GM12892 (cell line): ENCODE data around the gene OCA2.

Experiments
- POLR2A ChIP-seq: IDR thresholded peaks from 2 replicates; pipeline ENCODE4 v1.6.1; 2011; ENCODE audit warnings: low read depth, low read length, control low read depth
- POLR2AphosphoS5 ChIP-seq: IDR thresholded peaks from 2 replicates; pipeline ENCODE4 v1.6.1; 2011; ENCODE audit warnings: low read depth, low read length, control low read depth
- TAF1 ChIP-seq: IDR thresholded peaks from 2 replicates; pipeline ENCODE4 v1.6.1; 2011; ENCODE audit warnings: low read depth, mild to moderate bottlenecking, control low read depth, low read length, borderline replicate concordance

DNA sequence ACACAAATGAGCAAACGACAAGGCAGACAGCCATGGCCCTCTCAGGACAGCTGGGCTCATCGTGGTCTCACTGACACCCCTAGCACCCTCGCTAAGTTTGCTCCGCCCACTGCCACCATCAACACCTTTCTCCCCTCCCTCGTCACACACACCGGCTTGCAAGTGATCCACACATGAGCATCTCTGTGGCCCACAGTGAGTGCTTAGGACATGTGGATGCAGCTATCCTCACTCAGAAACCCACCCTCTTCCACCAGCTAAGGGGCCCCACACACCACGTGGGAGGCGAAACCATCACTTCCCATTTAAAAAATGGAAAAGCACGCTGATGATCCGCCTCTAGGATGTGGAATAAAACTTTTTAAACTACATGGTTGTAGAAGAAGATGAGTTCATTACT, 105.6 kb downstream of the OCA2 start:
- TF ChIP-seq POLR2A (no peak), POLR2AphosphoS5 (no peak), TAF1 (no peak)
